ENCODE measurements around the gene NFATC1.

The NFATC1 gene

DNA sequence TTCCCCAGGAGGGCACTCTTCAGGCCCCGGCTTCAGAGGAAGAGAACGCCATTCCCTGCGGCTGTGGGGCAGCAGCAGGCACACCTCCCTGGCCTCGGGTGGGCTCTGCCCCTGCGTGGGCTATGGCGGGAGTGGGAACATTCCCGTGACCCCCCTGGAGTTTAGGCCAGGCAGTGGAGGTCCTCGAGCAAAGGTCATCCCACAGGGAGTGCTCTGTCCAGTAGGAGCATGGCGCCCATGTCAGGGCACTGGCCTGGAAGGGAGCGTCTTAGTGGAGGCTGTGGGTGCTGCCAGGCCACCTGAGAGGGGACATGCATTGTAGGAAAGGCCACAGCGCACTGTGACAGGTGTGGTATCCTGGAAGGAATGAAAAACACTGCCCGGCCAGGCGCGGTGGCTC, 9.2 kb upstream of the NFATC1 start:
- in situ Hi-C loops (cut with MboI; ENCODE audit: low sequenced_read_pairs) = loop anchor here (10.0 kb wide), 1 partner anchor 238 kb away; no protein-coding TSS in a partner anchor

DNA sequence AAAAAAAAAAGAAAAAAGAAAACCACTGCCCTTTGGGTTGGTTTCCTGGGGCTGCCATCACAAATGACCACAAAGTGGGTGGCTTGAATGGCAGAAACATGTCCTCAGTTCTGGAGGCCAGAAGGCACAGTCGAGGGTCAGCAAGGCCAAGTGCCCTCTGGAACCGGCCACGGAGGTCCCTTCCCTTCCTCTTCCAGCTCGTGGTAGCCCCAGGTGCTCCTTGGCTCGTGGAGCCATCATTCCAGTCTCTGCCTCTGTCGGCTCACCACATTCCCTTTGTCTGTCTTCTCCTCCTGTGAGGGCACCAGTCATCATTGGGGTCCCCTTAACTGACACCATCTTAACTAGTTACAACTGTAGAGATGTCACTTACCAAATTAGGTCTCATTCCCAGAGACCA, 8.5 kb upstream of the NFATC1 start:
- in situ Hi-C loops (cut with MboI; ENCODE audit: low sequenced_read_pairs) = loop anchor here (10.0 kb wide), 1 partner anchor 238 kb away; no protein-coding TSS in a partner anchor

DNA sequence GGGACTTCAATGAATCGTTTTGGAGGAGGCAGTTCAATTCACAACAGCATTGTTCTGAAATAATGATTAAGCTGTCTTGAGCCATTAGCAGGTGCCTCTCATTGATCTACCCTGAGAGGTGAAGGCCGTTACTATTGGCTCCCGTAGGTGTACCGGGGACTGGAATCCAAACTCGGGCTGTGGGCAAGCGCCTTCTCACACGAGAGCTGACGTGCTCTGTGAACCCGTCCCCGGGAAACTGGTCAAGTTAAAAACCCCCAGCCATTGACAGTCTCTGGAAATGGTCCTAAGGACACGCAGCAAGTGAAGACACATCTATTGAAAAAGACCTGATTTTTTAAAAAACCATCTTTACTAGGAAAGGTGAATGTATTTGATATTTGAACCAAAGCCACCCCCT, 8.1 kb upstream of the NFATC1 start:
- in situ Hi-C loops (cut with MboI; ENCODE audit: low sequenced_read_pairs) = loop anchor here (10.0 kb wide), 1 partner anchor 237 kb away; no protein-coding TSS in a partner anchor

DNA sequence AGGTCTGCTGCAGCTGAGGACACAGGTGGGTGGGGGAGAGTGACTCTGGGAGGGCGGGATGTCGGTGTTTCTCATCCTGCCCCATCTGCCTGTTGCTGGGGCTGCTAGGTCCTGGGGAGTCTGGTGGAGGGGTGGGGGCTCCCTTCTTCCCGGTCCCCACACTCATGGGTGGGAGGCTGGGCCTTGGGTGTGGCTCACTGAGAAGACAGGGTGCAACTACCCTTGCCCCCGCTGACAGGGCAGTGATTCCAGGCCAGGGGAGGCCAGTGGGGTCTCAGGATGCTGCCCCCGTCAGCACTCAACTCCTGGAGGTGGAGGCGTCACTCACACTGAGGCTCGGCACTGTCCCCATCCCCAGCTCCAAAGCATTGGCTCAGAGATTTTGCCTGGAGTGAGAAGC, 7.7 kb upstream of the NFATC1 start:
- in situ Hi-C loops (cut with MboI; ENCODE audit: low sequenced_read_pairs) = loop anchor here (10.0 kb wide), 1 partner anchor 237 kb away; no protein-coding TSS in a partner anchor

DNA sequence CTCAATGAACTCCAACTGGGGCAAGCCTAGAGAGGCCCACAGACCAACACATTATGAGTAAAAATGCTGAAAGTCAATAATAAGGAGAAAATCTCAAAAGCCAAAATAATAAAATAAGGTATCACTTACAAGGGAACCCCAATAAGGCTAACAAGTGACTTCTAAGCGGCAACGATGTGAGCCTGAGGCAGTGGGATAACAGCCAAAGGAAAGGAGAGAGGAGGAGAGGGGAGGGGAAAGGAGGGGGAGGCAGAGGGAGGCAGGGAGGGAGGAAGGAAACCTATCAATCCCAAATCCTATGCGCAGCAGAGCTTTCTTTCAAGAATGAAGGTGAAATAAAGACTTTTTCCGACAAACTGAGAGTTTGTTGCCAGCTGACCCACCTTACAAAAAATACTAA, 6.0 kb upstream of the NFATC1 start:
- in situ Hi-C loops (cut with MboI; ENCODE audit: low sequenced_read_pairs) = loop anchor here (10.0 kb wide), 1 partner anchor 235 kb away; no protein-coding TSS in a partner anchor

DNA sequence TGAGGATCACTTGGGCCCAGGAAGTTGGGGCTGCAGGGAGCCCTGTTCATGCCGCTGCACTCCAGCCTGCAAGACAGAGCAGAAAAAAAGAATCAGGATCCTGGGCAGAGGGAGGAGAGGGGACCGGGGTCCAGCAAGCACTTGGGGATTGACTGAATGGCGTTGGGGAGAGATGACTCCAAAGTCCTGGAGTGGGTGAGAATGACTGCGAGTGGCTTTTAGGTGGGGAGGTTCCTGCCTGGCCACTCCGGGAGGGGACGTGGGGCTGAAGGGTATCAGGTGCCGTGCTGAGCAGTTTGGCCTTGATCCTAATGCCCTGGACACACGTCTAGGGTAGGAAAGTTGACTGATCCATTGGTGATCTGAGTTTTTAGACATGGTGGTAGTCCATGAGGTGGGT, 3.5 kb upstream of the NFATC1 start:
- in situ Hi-C loops (cut with MboI; ENCODE audit: low sequenced_read_pairs) = no loop called here

DNA sequence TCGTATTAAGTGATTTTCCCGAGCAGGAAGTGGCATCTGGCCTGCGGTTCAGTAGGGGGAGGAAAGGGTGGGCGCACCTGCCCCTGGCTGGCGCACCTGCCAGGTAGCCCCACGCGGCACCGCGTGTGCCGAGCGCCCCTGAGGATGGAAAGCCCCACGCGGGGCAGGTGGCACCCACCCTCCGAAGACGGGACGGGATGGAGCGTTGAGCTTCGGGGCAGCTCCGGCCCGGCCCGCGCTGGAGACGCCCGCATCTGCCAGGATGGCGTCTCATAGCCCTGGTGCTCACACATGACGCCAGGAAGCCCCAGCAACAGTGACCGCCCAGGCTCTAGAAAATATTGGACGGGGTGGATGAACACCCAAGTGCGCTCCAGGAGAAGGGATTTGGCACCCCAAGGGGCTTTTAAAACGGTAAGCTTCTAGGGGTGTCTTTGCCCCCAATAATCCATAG, 2.5 kb upstream of the NFATC1 start:
- in situ Hi-C loops (cut with MboI; ENCODE audit: low sequenced_read_pairs) = no loop called here

DNA sequence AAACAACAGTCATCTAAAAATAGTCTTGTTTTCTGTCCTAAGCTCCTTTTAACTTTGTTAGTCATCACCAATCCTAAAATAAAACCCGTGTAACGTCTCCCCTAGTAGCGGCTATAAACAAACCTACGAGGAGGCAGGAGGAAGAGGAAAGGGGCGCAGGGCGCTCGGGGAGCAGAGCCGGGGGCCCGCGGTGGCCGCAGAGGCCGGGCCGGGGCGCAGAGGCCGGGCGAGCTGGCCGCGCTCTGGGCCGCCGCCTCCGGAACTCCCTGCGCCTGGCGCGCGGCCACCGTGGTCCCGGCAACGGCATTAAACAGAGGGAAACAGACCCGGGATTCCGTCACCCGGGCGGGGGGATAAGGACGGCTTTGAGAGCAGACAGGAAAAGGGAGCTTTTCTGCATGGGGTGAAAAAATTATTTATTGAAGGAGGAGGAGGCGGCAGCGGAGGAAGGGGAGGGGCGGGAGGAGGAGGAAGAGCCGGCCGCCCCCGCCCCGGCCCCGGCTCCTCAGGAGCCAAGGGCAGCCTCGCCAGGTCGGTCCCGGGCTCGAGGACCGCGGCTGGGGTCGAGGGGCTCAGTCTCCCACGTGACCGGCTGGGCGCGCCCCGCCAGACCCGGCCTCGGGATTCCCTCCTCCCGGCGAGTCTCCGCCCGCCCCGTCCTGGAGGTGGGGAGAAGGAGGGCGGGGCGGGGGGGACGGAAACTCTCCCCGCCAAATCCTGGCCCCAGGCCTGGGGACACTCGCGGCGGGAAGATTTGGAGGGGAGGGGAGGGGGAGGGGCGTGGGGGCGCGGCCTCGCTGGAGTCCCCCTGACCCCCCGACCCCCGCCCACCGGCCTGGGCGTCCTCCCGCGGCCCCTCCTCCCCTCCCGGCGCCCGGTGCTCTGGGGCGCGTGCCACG, 1.8 kb upstream of the NFATC1 start:
- in situ Hi-C loops (cut with MboI; ENCODE audit: low sequenced_read_pairs) = no loop called here

DNA sequence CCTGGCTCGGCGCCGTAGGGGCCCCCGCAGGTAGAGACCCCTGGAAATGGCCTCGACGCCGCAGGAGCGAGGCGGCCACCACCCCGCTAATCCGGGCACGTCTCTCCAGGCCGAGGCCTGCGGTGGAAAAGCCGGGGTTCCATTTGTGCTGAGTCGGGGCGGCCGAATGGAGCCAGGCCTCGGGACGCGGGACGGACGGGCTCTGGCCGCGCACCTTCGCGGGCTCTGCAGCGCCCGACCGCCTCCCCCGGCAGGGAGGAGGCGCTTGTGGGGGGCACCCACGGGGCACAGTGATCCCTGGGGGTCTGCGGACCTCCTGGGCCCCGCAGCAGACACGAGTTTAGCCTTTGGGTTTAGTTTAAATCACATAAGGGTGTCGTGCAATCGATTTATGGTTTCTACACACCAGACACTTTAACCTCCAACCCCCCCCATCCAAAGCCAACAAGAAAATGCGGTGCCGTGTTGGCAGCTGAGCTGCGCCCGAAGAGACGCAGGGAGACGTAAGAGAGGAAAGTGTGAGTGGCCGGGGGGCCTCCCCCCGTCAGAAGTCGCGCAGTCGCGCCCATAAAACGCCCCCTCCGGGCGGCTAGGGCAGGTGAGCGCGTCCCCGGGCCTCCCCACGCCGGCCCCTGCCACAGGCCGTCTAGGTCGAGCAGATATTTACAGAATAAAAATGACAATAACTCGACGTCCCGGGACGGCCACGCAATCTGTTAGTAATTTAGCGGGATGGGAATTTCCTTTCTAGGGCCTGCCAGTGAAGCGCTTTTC, 1.0 kb upstream of the NFATC1 start:
- in situ Hi-C loops (cut with MboI; ENCODE audit: low sequenced_read_pairs) = no loop called here

DNA sequence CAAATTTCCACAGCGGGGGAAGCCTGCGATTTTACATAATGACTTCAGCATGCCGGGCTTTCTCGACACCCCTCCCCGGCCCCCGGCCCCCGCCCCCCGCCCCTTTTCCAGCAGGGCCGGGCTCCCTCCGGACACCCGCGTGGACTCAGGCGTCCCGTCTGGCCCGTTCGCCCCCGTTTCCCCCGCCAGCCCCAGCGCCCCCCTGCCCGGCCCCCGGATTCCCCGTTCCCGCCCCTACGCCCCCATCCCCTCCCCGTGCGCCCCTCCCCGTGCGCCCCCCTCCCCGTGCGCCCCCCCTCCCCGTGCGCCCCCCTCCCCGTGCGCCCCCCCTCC, 456 bp upstream of the NFATC1 start:
- in situ Hi-C loops (cut with MboI; ENCODE audit: low sequenced_read_pairs) = no loop called here

DNA sequence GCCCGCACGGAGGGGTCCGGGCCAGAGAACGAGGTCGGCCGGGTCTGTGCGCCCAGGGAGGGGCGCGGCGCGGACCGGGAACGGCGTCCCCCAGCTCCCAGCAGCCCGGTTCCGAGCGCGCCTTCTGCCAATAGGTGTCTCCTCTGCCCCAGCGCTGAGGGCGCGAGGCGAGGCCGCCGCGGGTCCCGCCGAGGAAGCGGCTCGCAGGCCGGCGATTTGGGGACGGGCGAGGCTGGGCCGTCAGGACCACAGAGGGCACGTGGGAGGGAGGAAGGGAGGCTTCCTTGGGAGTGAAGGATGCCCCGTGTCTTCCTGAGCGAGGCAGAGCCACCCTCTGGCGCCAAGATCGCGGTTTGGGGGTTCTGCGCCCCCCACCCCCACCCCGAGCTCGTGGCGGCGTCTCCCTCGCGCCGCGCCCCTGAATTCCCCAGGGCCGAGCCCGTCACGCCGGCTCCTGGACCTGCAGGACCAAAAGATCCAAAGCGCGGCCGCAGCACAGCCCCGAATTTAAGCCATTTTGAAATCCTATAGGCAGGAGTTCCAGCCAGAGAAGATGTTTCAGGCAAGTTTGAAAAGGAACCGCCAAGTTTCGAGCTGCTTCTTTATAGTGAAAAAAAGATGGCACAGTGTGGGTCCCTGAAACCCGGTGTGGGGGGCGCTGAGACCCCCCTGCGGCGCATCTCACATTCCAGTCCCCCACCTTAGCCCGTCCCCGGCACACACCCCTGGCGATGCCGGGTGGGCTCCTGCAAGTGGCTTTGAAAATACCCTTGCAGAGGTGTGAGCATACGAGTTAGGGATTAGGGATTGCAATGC, 909 bp downstream of the NFATC1 start:
- in situ Hi-C loops (cut with MboI; ENCODE audit: low sequenced_read_pairs) = no loop called here

DNA sequence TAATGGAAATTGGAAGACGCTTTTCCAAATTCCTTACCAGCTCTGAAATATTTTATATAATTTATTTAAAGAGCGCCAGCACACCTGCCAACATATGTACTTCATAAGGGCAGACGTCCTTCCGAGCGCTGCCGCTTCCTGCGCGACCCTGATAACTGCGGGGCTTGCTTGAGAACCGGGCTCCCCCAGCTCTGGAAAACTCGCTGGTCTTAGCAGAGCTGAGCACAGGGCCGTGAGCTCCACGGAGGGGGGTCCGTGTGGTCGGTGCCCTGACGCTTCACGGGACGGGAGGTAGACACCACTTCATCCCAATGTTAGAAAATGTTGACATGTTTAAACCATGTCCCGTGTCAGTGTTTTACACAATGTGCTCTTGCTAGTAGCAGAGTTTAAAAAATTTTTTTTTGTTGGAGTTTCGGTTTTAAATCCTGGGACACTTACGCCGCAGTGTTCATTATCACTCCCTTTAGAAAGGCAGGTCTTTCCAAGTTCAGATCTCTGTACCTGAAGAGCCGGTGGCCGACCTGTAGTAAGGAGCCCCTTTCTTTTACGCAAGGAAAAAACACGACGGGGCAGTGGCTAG, 1.6 kb downstream of the NFATC1 start:
- in situ Hi-C loops (cut with MboI; ENCODE audit: low sequenced_read_pairs) = no loop called here

DNA sequence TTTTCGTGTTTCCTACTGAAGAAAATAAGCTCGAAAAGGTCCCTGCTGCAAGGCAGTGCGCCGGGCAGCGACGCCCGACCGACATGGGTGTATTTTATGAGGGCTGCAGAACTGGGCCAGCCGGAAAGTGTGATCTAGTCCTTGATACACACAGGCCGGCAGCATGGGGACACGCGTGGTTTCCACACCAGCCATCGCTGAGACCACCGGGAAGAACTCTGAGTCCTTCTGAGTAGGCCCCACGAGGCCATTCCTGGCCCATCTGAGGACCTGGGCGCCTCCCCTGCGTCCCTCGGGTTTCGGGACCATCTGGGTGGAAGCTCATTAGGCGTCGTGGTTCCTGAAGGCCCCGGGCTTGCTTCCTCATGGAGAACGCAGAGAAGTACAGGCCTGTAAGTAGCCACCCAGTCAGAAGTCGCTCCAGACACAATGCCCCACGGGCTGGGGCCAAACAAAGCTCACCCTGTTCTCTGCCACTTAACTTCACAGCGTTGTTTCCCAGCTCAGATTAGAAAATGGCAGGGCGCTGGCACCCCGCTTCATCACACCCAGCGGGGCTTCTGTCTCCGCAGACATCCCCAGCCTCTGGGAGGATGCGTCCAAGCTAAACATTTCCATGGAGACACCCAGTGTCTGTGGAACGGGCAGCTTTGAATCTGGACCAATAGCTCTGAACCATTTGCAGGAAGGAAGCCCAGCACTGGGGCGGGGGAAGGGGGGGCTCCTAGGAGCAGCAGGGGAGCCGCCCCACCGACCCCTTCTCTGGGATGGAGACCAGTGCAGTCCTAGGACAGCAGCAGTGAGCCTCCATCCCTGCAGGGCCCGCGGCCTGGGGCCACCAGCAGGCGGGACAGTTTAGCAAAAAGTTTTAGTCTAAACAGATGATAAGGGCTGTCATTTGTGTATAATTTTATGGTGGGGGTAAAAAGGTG, 2.4 kb downstream of the NFATC1 start:
- in situ Hi-C loops (cut with MboI; ENCODE audit: low sequenced_read_pairs) = no loop called here

DNA sequence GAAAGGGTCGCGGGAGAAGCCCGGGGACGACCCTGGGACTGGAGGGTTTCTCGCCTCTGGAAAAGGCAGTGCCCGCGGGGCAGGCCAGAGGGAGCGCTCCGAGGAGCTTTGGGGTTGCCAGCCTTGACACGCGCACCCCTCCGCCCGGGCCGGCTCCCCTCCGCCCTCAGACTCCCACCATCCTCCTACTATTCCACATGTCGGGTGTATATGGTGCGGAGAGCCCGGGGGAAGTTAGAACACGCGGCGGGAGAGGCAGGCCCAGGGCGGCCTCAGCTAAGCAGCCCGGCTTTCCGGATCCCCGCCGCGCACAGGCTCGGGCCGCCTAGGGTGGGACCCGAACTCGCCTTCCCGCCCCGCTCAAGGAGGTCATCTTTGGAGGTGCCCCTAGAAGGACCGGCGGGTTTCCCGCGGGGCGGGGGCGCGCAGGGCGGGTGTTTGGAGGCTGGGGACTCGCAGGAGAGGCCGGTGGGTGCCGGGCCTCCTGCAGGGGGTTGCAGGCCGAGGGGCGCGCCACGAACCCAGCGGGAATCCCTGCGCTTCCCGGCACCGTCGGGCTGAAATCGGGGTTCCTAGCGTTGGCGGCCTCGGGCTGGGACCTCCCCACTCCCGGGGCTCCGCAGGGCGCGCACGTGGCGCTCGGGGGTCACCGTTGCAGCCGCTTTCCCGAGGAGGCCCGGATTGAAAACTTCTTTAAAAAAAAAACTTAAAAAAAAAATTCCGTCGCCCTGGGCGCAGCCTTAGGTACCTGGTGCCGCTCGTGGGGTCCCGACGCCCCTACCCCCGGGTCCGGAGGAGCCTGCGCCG, 3.7 kb downstream of the NFATC1 start:
- in situ Hi-C loops (cut with MboI; ENCODE audit: low sequenced_read_pairs) = loop anchor here (10.0 kb wide), 1 partner anchor 115 kb away; no protein-coding TSS in a partner anchor

DNA sequence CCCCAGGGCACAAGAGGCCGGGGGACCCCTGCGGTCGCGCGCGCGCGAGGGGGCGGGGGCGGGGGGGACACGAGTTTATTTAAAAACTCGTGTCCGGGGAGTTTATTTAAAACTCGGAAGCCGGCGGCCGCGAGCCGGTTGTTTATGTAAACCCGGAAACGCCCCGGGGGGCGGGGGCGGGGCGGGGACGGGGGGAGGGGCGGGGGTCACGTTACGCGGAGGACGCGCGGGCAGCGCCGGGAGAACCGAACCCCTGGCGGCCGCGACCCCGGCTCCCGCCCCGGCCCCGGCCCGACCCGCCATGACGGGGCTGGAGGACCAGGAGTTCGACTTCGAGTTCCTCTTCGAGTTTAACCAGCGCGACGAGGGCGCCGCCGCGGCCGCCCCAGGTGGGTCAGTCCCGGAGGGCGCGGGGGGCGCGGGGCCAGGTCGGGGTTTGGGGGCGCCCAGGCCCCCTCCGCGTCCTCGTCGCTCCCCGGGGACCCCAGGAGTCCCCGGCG, 4.4 kb downstream of the NFATC1 start:
- in situ Hi-C loops (cut with MboI; ENCODE audit: low sequenced_read_pairs) = loop anchor here (10.0 kb wide), 1 partner anchor 115 kb away; no protein-coding TSS in a partner anchor

DNA sequence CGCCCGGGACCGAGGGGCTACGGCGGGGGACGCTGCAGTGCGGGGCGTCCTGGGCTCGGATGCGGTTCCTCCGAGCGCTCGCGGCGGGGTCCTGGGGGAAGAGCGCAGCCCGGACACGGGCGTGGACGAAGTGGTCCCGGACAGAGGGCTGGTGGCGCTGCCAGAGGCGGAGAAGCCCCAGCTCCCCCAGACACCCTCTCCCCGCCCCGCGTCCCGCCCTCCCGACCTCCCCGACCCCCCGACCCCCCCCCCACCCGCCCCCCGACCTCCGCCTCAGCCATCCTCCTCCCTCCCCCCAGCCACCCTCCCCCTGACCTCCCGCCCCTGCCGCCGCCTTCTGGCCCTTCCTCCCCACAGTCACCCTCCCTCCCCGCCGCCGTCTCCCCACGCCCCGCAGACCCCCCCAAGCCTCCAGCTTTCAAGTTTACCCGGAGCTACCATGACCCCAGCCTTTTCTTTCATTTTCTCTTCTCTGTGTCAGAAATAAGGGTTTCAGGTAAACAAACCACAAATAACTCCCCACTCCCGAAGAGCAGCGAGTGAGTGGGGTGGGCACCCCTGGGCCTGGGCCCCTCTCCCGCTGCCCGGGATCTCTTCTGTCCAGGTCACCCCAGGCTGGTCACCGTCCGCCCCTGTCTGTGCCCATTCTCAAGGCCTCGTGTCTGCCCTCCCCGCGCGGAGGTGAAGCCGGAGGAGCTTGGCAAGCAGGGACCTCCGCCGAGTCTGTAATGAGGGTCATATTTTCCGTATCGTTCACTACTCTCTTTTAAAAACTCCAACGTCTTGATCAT, 5.1 kb downstream of the NFATC1 start:
- in situ Hi-C loops (cut with MboI; ENCODE audit: low sequenced_read_pairs) = loop anchor here (10.0 kb wide), 1 partner anchor 114 kb away; no protein-coding TSS in a partner anchor

DNA sequence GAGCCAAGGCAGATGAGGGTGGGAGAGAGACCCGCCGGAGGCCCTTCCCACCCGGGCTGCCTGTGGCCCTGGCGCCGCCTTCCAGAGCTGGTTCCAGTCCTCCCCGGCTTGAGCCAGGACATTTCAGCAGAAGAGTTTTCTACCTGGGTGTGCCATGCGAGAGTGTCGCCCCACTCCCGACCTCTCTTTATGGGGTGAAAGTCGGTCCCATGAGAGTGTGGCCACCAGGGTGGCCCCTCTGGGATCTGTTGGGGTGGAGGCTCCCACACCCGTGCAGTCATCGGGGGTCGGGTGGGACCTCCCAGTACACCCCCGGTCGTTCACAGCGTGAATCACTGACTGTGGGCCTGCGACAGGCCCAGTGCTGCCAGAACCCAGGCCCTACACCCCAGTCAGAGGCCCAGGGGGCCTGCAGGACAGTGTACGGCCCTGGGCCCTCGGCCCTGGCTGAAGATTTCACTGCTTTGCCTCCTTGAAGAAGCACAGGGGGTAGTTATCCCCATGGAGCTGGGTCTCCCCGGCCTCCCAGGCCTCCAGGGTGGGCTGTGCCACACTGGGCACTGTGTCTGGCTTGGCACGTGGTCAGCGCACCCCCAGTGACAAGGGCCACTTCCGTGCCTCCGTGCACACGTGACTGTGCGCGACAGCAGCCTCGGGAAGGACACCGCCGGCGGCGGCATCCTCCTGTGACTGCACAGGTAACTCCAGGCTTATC, 5.9 kb downstream of the NFATC1 start:
- in situ Hi-C loops (cut with MboI; ENCODE audit: low sequenced_read_pairs) = loop anchor here (10.0 kb wide), 1 partner anchor 113 kb away; no protein-coding TSS in a partner anchor
